Activated CD4-positive, alpha-beta T cell treated with anti-CD3 and anti-CD28 coated beads, Interleukin-2, amount 50 U/mL, for 4 hours (primary cell): Measurements from ENCODE around the gene JCAD.

Source experiments
- DNase-seq, 2 experiments: peaks; one replicate each; pipeline ENCODE4 v3.0.0-alpha.2; 2020

The JCAD gene

DNA sequence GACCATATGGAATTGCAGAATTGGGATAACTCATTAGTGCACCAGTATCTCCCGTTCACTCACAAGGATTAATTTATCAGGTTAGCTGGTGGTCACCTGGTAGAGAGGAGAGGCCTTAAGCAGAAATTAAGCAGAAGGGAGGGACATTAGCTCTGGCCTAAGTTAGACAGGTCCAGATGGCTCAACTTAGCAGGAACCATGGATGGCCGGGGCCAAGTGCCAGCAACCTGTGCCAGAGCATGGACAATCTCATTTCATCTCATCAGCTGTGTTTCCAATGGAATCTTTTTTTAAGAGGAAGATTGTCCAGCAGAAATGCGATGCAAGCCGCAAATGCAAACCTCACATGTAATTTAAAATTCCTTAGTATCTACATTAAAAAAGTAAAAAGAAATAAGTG, 82.2 kb downstream of the JCAD start:
- DNase-seq, result no peak

DNA sequence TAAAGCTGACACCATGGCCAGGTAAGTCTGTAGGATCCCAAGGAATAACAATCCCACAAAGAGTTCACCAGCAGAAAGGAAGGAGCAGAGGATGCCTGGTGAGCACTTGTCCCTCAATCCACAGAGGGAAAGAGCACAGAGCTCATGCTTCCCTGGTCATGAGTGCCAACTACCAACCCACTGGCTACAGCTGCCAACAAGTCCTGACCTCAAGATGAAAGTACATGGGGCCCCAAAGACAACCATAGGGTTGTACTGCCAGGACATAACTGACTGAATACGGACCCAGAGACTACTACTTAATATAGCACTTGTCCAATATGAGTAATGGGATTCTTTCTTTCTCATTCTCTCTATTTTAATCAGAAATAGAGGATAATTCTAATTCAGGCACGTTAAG, 83.3 kb downstream of the JCAD start:
- no peak for DNase-seq

DNA sequence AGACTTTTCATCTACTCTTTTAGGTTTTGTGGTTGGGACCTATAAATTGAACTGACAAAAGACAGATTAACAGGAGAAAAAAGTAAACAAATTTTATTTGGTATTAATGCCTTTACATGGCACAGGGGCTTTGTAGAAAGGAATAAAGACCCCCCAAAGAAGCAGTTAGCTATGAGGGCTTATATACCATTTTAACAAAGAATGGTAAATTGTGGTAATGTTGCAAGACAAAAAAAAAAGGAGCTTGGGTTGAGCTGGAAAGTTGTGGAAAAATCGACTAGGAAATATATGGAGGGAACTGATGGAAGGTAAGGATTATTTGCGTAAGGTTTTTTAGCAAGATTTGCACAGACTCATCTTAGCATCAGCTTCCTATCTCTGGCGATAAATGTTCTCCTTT, 84.6 kb downstream of the JCAD start:
- DNase-seq, result no peak

DNA sequence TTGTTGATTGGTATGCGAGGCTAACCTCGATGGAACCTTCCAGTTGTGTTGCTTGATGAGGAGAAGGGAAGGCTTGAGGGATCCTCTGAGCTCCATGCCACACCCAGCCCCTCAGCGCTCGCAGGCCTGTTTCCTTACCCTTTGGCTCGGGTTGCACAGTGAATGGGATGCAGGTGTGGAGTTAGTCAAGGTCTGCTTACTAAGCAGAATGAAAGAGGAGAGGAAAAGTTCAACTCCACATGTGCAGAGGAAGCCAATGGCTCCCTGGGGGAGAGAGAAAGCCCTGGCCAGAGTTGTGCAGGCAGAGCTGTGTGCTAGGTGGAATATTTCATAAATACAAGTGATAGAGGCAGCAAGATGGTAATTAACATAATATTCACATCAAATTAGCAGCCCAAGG, 85.5 kb downstream of the JCAD start:
- DNase-seq, result no peak

DNA sequence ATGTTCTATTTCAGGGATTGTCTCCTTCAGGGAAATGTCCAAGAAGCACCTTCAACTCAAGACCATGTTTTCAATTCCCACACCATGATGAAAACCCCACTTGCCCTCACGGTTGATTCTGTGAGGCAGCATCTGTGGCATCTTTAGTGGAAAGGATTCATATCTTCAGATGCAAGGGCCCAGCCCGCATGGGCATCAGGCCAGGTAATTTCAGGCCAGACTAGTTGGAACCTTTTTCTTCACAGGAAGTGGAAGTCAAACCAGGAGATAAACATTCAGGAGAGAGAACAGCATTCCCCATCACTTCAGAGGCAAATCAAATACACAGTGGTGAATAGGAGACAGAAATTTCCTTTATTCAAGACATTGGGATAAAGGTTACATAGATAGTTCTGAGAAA, 88.8 kb downstream of the JCAD start:
- DNase-seq, result no peak

DNA sequence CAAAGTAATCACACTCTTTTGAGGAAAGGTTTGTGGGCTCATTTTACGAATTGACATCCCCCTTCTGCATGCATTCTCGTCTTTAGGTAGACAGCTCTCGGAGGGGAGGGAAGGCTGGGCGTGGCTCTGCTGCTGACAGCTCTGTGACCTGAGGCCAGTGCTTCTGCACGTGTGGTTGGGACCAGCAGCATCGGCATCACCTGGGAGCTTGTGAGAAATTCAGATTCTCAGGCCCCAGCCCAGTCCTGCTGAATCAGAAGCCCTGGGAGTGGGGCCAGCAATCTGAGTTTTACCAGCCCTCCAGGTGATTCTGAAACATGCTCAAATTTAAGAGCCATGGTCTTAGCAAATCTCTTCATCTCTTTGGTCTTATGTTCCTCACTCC, 89.4 kb downstream of the JCAD start:
- DNase-seq, result no peak

DNA sequence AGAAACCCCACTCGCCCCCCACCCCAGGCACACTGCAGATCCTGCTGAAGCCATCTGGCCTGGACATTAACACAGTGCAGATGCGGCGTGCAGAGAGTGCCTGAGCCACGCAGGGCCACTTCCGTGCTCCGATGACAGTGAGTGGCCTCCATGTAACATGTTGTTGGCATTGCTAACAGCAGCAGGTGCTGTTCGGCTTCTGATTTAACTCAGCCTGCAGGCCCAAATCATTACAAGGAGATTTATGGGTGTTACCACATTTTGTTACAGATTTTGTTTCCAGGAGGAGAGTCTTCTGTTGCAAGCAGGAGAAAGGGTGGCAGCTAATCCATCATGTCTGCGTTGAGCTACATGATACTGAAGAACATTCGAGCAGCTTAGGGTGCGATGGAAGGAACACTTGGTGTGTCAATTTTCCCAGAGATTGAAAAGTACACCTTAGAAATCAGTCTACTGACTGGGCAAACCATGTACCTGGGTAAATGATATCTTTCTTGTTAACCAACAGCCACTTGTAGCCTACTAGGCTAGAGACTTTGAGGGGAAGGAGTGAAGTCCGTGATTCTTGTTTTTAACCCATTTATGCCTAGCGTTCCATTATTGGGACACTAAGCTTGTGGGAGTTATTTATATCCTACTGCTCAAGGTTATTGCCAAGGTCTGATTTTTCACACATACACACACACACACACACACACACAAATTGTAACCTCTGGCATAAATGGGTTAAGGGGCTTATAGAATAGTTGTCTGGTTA, 90.0 kb downstream of the JCAD start:
- no peak for DNase-seq

DNA sequence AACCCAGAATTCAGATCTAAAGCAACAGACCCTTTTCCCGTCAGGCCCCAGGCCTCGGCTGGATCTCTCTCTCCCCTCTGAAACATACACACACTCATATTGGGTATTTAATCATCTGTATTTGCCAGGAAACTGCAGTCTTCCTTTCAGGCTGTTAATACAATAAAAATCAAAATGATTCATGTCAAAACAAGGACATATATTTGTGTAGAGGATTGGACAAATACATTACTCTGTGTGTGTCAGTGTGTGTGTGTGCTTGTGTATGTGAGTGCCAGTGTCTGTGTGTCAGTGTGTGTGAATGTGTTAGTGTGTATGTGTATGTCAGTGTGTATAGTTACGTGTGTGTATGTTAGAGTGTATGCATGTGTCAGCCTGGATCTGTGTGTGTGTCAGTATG, 90.8 kb downstream of the JCAD start:
- DNase-seq, result no peak

DNA sequence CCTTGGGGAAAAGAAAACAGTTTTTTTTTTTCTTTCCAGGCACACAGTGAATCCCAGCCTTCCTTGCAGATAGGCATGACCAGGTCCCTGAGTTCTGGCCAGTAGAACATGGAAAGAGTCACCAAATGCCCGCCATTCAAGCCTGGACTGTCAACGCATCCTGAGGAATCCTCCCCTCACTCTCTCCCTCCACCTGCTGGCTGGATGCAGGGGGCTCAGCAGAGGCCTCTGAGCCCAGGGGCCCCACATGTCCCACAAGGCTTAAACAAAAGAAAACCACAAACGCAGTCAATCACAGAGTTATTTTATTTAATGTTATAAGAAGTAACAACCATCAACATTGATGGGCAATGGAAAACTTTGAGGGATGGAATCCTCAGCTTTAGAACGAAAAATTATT, 93.1 kb downstream of the JCAD start:
- no peak for DNase-seq
